SK-N-SH treated with all-trans-retinoic acid at 6 μM for 48 hours (cell line): ENCODE measurements around the gene RAB13.

Source experiments
- ATAC-seq: fragments of 200-7000 bp; cut with Tn5 transposase; 3 replicates; pipeline ENCODE4 v1.9.1; 2020; ENCODE audit warnings: mild to moderate bottlenecking, moderate library complexity
- ARNTL ChIP-seq: fragments of 450-650 bp; formaldehyde crosslinking; IDR thresholded peaks from 2 replicates; pipeline ENCODE4 v1.5.0; 2020; ENCODE audit warnings: low read depth, mild to moderate bottlenecking, moderate library complexity, borderline replicate concordance
- BACH2 ChIP-seq: fragments of 250-450 bp; sonication (Bioruptor Pico); IDR thresholded peaks from 2 replicates; pipeline ENCODE4 v1.9.0; 2021; ENCODE audit warnings: mild to moderate bottlenecking, borderline replicate concordance
- CSDC2 ChIP-seq: fragments of 250-450 bp; sonication (Bioruptor Pico); IDR thresholded peaks from 2 replicates; pipeline ENCODE4 v1.5.0; 2020; ENCODE audit warnings: mild to moderate bottlenecking, moderate library complexity
- ESRRG ChIP-seq: fragments of 250-450 bp; sonication (Bioruptor Pico); IDR thresholded peaks from 2 replicates; pipeline ENCODE4 v1.6.1; 2021; ENCODE audit warnings: mild to moderate bottlenecking
- GLIS3 ChIP-seq: fragments of 250-450 bp; sonication (Bioruptor Pico); IDR thresholded peaks from 2 replicates; pipeline ENCODE4 v1.5.0; 2020; ENCODE audit warnings: mild to moderate bottlenecking, moderate library complexity
- ISL1 ChIP-seq: fragments of 250-450 bp; sonication (Bioruptor Pico); IDR thresholded peaks from 2 replicates; pipeline ENCODE4 v2.1.2; 2022; ENCODE audit warnings: mild to moderate bottlenecking, moderate library complexity
- OSR1 ChIP-seq: fragments of 250-450 bp; sonication (Bioruptor Pico); IDR thresholded peaks from 2 replicates; pipeline ENCODE4 v1.8.0; 2022; ENCODE audit warnings: moderate library complexity, mild to moderate bottlenecking, inconsistent platforms
- PPARA ChIP-seq: fragments of 250-450 bp; sonication (Bioruptor Pico); IDR thresholded peaks from 2 replicates; pipeline ENCODE4 v1.5.0; 2020; ENCODE audit warnings: mild to moderate bottlenecking, borderline replicate concordance
- RARB ChIP-seq: fragments of 250-450 bp; sonication (Bioruptor Pico); IDR thresholded peaks from 2 replicates; pipeline ENCODE4 v1.8.0; 2021; ENCODE audit warnings: mild to moderate bottlenecking, moderate library complexity
- SNAI2 ChIP-seq: fragments of 250-450 bp; sonication (Bioruptor Pico); IDR thresholded peaks from 2 replicates; pipeline ENCODE4 v1.5.0; 2020; ENCODE audit warnings: mild to moderate bottlenecking, moderate library complexity
- TCF4 ChIP-seq: fragments of 250-450 bp; sonication (Bioruptor Pico); IDR thresholded peaks from 2 replicates; pipeline ENCODE4 v1.8.0; 2021; ENCODE audit warnings: mild to moderate bottlenecking, moderate library complexity, borderline replicate concordance
- TOX ChIP-seq: fragments of 250-450 bp; sonication (Bioruptor Pico); IDR thresholded peaks from 2 replicates; pipeline ENCODE4 v1.8.0; 2021; ENCODE audit warnings: mild to moderate bottlenecking, moderate library complexity, borderline replicate concordance
- ZC3H10 ChIP-seq: fragments of 250-450 bp; sonication (Bioruptor Pico); IDR thresholded peaks from 2 replicates; pipeline ENCODE4 v1.5.1; 2021; ENCODE audit warnings: mild to moderate bottlenecking, moderate library complexity
- ZFP3 ChIP-seq: fragments of 250-450 bp; sonication (Bioruptor Pico); IDR thresholded peaks from 2 replicates; pipeline ENCODE4 v1.5.0; 2020; ENCODE audit warnings: mild to moderate bottlenecking, moderate library complexity
- ZFP30 ChIP-seq: fragments of 450-650 bp; formaldehyde crosslinking; IDR thresholded peaks from 2 replicates; pipeline ENCODE4 v1.5.0; 2022; ENCODE audit warnings: mild to moderate bottlenecking, moderate library complexity
- ZNF565 ChIP-seq: fragments of 450-650 bp; formaldehyde crosslinking; conservative IDR thresholded peaks from 2 replicates; pipeline ENCODE4 v1.5.0; 2020; ENCODE audit warnings: low read depth, mild to moderate bottlenecking, moderate library complexity
- ZNF70 ChIP-seq: fragments of 450-650 bp; formaldehyde crosslinking; IDR thresholded peaks from 2 replicates; pipeline ENCODE4 v1.5.0; 2020; ENCODE audit warnings: mild to moderate bottlenecking, moderate library complexity
- ZNF8 ChIP-seq: fragments of 450-650 bp; formaldehyde crosslinking; IDR thresholded peaks from 2 replicates; pipeline ENCODE4 v1.5.0; 2020; ENCODE audit warnings: mild to moderate bottlenecking, moderate library complexity
- TF ChIP-seq, protein P1 (sequence below): fragments of 250-450 bp; sonication (Bioruptor Pico); IDR thresholded peaks from 2 replicates; pipeline ENCODE4 v1.5.0; 2020; ENCODE audit warnings: mild to moderate bottlenecking, moderate library complexity
- TF ChIP-seq, protein P2 (sequence below): fragments of 250-450 bp; sonication (Bioruptor Pico); IDR thresholded peaks from 2 replicates; pipeline ENCODE4 v1.5.1; 2020; ENCODE audit warnings: low read depth, mild to moderate bottlenecking, moderate library complexity
- TF ChIP-seq, protein P3 (sequence below): fragments of 250-450 bp; sonication (Bioruptor Pico); IDR thresholded peaks from 2 replicates; pipeline ENCODE4 v1.5.1; 2021; ENCODE audit warnings: mild to moderate bottlenecking, moderate library complexity
- TF ChIP-seq, protein P4 (sequence below): fragments of 250-450 bp; sonication (Bioruptor Pico); IDR thresholded peaks from 2 replicates; pipeline ENCODE4 v1.8.0; 2021; ENCODE audit warnings: low read depth, mild to moderate bottlenecking, moderate library complexity, borderline replicate concordance
- TF ChIP-seq, protein P5 (sequence below): fragments of 250-450 bp; sonication (Bioruptor Pico); IDR thresholded peaks from 2 replicates; pipeline ENCODE4 v1.8.0; 2020; ENCODE audit warnings: mild to moderate bottlenecking, moderate library complexity, borderline replicate concordance

The RAB13 gene

DNA sequence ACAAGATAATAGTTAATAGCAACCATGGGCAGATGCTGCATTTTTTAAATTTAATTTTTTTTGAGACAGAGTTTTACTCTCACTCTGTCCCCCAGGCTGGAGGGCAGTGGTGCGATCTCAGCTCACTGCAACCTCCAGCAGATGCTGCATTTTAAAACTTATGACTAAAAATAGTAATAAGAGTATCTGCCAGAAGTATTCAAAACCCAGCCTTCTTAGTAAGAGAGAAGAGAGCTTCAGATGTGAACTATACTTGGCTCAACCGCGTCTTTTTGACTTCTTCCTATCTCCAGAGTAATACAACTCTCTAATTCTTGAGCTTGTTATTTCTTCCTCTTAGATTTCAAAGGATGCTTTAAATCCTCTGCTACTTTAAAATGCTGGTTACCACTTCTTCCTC, 9.1 kb upstream of the RAB13 start:
- no peak for TF ChIP-seq ZNF565
- TF ChIP-seq, protein P1, sequence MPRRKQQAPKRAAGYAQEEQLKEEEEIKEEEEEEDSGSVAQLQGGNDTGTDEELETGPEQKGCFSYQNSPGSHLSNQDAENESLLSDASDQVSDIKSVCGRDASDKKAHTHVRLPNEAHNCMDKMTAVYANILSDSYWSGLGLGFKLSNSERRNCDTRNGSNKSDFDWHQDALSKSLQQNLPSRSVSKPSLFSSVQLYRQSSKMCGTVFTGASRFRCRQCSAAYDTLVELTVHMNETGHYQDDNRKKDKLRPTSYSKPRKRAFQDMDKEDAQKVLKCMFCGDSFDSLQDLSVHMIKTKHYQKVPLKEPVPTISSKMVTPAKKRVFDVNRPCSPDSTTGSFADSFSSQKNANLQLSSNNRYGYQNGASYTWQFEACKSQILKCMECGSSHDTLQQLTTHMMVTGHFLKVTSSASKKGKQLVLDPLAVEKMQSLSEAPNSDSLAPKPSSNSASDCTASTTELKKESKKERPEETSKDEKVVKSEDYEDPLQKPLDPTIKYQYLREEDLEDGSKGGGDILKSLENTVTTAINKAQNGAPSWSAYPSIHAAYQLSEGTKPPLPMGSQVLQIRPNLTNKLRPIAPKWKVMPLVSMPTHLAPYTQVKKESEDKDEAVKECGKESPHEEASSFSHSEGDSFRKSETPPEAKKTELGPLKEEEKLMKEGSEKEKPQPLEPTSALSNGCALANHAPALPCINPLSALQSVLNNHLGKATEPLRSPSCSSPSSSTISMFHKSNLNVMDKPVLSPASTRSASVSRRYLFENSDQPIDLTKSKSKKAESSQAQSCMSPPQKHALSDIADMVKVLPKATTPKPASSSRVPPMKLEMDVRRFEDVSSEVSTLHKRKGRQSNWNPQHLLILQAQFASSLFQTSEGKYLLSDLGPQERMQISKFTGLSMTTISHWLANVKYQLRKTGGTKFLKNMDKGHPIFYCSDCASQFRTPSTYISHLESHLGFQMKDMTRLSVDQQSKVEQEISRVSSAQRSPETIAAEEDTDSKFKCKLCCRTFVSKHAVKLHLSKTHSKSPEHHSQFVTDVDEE, result no peak
- TF ChIP-seq, protein P2, sequence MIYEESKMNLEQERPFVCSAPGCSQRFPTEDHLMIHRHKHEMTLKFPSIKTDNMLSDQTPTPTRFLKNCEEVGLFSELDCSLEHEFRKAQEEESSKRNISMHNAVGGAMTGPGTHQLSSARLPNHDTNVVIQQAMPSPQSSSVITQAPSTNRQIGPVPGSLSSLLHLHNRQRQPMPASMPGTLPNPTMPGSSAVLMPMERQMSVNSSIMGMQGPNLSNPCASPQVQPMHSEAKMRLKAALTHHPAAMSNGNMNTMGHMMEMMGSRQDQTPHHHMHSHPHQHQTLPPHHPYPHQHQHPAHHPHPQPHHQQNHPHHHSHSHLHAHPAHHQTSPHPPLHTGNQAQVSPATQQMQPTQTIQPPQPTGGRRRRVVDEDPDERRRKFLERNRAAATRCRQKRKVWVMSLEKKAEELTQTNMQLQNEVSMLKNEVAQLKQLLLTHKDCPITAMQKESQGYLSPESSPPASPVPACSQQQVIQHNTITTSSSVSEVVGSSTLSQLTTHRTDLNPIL (CRISPR knock-in tag), result no peak
- TF ChIP-seq, protein P3, sequence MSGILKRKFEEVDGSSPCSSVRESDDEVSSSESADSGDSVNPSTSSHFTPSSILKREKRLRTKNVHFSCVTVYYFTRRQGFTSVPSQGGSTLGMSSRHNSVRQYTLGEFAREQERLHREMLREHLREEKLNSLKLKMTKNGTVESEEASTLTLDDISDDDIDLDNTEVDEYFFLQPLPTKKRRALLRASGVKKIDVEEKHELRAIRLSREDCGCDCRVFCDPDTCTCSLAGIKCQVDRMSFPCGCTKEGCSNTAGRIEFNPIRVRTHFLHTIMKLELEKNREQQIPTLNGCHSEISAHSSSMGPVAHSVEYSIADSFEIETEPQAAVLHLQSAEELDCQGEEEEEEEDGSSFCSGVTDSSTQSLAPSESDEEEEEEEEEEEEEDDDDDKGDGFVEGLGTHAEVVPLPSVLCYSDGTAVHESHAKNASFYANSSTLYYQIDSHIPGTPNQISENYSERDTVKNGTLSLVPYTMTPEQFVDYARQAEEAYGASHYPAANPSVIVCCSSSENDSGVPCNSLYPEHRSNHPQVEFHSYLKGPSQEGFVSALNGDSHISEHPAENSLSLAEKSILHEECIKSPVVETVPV, result no peak
- no peak for TF ChIP-seq ESRRG (CRISPR knock-in tag)
- no peak for TF ChIP-seq ZFP30 (CRISPR knock-in tag)
- TF ChIP-seq OSR1 (CRISPR knock-in tag), result no peak
- TF ChIP-seq SNAI2, result no peak
- TF ChIP-seq GLIS3, result no peak
- TF ChIP-seq, protein P4, sequence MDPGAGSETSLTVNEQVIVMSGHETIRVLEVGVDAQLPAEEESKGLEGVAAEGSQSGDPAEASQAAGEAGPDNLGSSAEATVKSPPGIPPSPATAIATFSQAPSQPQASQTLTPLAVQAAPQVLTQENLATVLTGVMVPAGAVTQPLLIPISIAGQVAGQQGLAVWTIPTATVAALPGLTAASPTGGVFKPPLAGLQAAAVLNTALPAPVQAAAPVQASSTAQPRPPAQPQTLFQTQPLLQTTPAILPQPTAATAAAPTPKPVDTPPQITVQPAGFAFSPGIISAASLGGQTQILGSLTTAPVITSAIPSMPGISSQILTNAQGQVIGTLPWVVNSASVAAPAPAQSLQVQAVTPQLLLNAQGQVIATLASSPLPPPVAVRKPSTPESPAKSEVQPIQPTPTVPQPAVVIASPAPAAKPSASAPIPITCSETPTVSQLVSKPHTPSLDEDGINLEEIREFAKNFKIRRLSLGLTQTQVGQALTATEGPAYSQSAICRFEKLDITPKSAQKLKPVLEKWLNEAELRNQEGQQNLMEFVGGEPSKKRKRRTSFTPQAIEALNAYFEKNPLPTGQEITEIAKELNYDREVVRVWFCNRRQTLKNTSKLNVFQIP (CRISPR knock-in tag), result no peak
- TF ChIP-seq ZNF70 (CRISPR knock-in tag), result no peak
- no peak for TF ChIP-seq ARNTL
- TF ChIP-seq TCF4, result no peak
- TF ChIP-seq RARB (CRISPR knock-in tag), result no peak
- no peak for TF ChIP-seq ISL1 (CRISPR knock-in tag)
- TF ChIP-seq ZNF8 (CRISPR knock-in tag), result no peak
- TF ChIP-seq PPARA (CRISPR knock-in tag), result no peak
- TF ChIP-seq TOX (CRISPR knock-in tag), result no peak
- no peak for TF ChIP-seq ZC3H10 (CRISPR knock-in tag)
- no peak for TF ChIP-seq BACH2 (CRISPR knock-in tag)
- ATAC-seq, result no peak

- TF ChIP-seq OSR1 (CRISPR knock-in tag) (no peak), ISL1 (CRISPR knock-in tag) (no peak), TCF4 (no peak), ZNF8 (CRISPR knock-in tag) (no peak), ZFP30 (CRISPR knock-in tag) (no peak), ARNTL (no peak), SNAI2 (no peak), ESRRG (CRISPR knock-in tag) (no peak), GLIS3 (no peak), ZFP3 (CRISPR knock-in tag) (no peak), ZNF70 (CRISPR knock-in tag) (no peak), RARB (CRISPR knock-in tag) (no peak), BACH2 (CRISPR knock-in tag) (no peak), ZNF565 (no peak), CSDC2 (no peak)
- TF ChIP-seq, protein P5, sequence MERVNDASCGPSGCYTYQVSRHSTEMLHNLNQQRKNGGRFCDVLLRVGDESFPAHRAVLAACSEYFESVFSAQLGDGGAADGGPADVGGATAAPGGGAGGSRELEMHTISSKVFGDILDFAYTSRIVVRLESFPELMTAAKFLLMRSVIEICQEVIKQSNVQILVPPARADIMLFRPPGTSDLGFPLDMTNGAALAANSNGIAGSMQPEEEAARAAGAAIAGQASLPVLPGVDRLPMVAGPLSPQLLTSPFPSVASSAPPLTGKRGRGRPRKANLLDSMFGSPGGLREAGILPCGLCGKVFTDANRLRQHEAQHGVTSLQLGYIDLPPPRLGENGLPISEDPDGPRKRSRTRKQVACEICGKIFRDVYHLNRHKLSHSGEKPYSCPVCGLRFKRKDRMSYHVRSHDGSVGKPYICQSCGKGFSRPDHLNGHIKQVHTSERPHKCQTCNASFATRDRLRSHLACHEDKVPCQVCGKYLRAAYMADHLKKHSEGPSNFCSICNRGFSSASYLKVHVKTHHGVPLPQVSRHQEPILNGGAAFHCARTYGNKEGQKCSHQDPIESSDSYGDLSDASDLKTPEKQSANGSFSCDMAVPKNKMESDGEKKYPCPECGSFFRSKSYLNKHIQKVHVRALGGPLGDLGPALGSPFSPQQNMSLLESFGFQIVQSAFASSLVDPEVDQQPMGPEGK (CRISPR knock-in tag), result no peak
- TF ChIP-seq, protein P1, result no peak
- ATAC-seq, result no peak
Observed at GRCh38 chr1:153991806-153992205, 5.7 kb upstream of the RAB13 start.
